ENCODE measurements around the gene TNS3.

Gene TNS3

GRCh38 chr7:47383072-47383471, 198.8 kb downstream of the TNS3 start:
- no peak for DNase-seq (ENCODE audit: extremely low spot score)
- POLR2A ChIA-PET = no interaction called here
- CTCF ChIA-PET = interaction anchor here (1.5 kb wide), 1 partner anchor 12 kb away, joined by 4 read pairs; no protein-coding TSS in a partner anchor
- no peak for TF ChIP-seq CTCF (IDR thresholded peaks at IDR 0.05; ENCODE audit: control extremely low read depth, extremely low read depth, low read depth, missing control alignments)

- no peak for TF ChIP-seq CTCF (IDR thresholded peaks at IDR 0.05; ENCODE audit: control extremely low read depth, extremely low read depth, low read depth, missing control alignments)
- CTCF ChIA-PET = no interaction called here
- POLR2A ChIA-PET = no interaction called here
- DNase-seq (ENCODE audit: extremely low spot score) = no peak
Observed at GRCh38 chr7:47382200-47382599, 199.7 kb downstream of the TNS3 start.

- ChIA-PET CTCF (no interaction called here), POLR2A (no interaction called here)
- no peak for DNase-seq (ENCODE audit: extremely low spot score)
- TF ChIP-seq CTCF (IDR thresholded peaks at IDR 0.05; ENCODE audit: control extremely low read depth, extremely low read depth, low read depth, missing control alignments) = no peak
Observed at GRCh38 chr7:47381134-47381495, 200.8 kb downstream of the TNS3 start.

- ChIA-PET POLR2A (no interaction called here), CTCF (interaction anchor here (0.7 to 1.3 kb wide), 2 partner anchors 114 to 235 kb away, joined by 3 read pairs; no protein-coding TSS in a partner anchor)
- no peak for TF ChIP-seq CTCF (IDR thresholded peaks at IDR 0.05; ENCODE audit: control extremely low read depth, extremely low read depth, low read depth, missing control alignments)
- no peak for DNase-seq (ENCODE audit: extremely low spot score)
Observed at GRCh38 chr7:47380325-47381133, 201.4 kb downstream of the TNS3 start.

GRCh38 chr7:47379629-47380324, 202.1 kb downstream of the TNS3 start:
- DNase-seq (ENCODE audit: extremely low spot score) = no peak
- POLR2A ChIA-PET = no interaction called here
- CTCF ChIA-PET = interaction anchor here (0.7 to 1.3 kb wide), 2 partner anchors 113 to 235 kb away, joined by 3 read pairs; no protein-coding TSS in a partner anchor

More at GRCh38 chr7:47379629-47380324, 202.1 kb downstream of the TNS3 start:
- TF ChIP-seq CTCF (IDR thresholded peaks at IDR 0.05; ENCODE audit: control extremely low read depth, extremely low read depth, low read depth, missing control alignments) = no peak

All from GM10248 (cell line).